Cardiac muscle cell (in vitro differentiated cells and primary cell): ENCODE results near the gene TTC17. TPM values are rescaled to one million over a fixed set of nuclear protein-coding genes. Genes with fewer than 3 reads are reported as not detected.
"Not testable (repeated sequence)": the region's sequence is repeated elsewhere in the genome, so short reads cannot be mapped to it uniquely, and the experiment has no call there.

Source experiments
- DNase-seq, 2 donors: peaks; one replicate each; pipeline versions ENCODE4 v3.0.0 to v3.0.0-alpha.2; 2010 to 2017; ENCODE audit warnings: low read depth in 1 of 2, low spot score in 1 of 2
- H3K27ac ChIP-seq: fragments of 200-600 bp; sonication (generic); 2 replicates; pipeline ENCODE4 v1.5.1; 2016
- H3K27me3 ChIP-seq: fragments of 200-600 bp; sonication (generic); 2 replicates; pipeline ENCODE4 v1.6.0; 2016; ENCODE audit warnings: control low read depth
- H3K36me3 ChIP-seq: fragments of 200-600 bp; sonication (generic); 2 replicates; pipeline ENCODE4 v1.5.1; 2016; ENCODE audit warnings: control low read depth
- H3K4me1 ChIP-seq: fragments of 200-600 bp; sonication (generic); 2 replicates; pipeline ENCODE4 v1.8.1; 2017; ENCODE audit warnings: low read depth, mild to moderate bottlenecking, mixed run types
- H3K4me3 ChIP-seq: fragments of 200-600 bp; sonication (generic); 2 replicates; pipeline ENCODE4 v1.5.1; 2016; ENCODE audit warnings: mild to moderate bottlenecking
- H3K9me3 ChIP-seq: fragments of 200-600 bp; sonication (generic); 2 replicates; pipeline ENCODE4 v1.5.1; 2017; ENCODE audit warnings: low read depth, mild to moderate bottlenecking, control low read depth
- polyA plus RNA-seq: library from polyadenylated mRNA; unstranded; fragments of >200 nt; fragmentation: Nextera tagmentation; extraction: Ambion mirVana; gene quantifications from 2 replicates; pipeline ENCODE4 v1.2.1, GENCODE V29; 2016
- total RNA-seq: library from RNA; depleted of rRNA; stranded (reverse); fragments of >200 nt; gene quantifications from 2 replicates; pipeline ENCODE4 v1.2.3, GENCODE V29; 2016
- TF ChIP-seq, protein P1 (sequence below): IDR thresholded peaks from 2 replicates; pipeline ENCODE4 v1.5.1; 2012; ENCODE audit warnings: low read depth, mild to moderate bottlenecking, low read length

Gene TTC17
- total and polyA plus RNA-seq, 2 experiments from 2014 or later = 31.7 to 103 TPM

DNA sequence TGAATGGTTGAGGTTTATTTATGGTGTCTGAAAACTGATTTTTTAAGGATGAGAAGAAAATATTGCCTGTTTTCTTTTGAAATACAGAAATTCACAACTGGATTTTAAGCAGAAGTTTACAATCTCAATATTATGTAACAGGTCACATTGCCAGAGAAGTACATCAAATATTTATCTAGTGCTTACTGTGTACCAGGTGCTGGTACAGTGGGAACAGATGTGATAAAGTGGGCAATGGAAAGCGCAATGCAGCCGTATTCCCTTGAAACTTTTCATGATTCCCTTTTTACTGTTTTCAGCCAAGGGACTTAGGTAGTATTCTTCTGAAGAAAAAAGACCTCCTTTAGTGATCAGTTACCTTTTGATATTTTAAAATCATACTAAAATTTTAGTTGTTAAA lies 49.6 kb downstream of the TTC17 start:
- peaks cover 61% of the 10 kb centered on the region for H3K36me3 ChIP-seq
- no peaks in the 10 kb centered on the region for H3K4me1 ChIP-seq
- TF ChIP-seq, protein P1, sequence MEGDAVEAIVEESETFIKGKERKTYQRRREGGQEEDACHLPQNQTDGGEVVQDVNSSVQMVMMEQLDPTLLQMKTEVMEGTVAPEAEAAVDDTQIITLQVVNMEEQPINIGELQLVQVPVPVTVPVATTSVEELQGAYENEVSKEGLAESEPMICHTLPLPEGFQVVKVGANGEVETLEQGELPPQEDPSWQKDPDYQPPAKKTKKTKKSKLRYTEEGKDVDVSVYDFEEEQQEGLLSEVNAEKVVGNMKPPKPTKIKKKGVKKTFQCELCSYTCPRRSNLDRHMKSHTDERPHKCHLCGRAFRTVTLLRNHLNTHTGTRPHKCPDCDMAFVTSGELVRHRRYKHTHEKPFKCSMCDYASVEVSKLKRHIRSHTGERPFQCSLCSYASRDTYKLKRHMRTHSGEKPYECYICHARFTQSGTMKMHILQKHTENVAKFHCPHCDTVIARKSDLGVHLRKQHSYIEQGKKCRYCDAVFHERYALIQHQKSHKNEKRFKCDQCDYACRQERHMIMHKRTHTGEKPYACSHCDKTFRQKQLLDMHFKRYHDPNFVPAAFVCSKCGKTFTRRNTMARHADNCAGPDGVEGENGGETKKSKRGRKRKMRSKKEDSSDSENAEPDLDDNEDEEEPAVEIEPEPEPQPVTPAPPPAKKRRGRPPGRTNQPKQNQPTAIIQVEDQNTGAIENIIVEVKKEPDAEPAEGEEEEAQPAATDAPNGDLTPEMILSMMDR = no peak
- no peaks in the 10 kb centered on the region for H3K27me3 ChIP-seq
- DNase-seq = no peak
- no peak overlapping the region for H3K4me3 ChIP-seq
- H3K9me3 ChIP-seq = no peaks in the 10 kb centered on the region
- no peak overlapping the region for H3K27ac ChIP-seq

DNA sequence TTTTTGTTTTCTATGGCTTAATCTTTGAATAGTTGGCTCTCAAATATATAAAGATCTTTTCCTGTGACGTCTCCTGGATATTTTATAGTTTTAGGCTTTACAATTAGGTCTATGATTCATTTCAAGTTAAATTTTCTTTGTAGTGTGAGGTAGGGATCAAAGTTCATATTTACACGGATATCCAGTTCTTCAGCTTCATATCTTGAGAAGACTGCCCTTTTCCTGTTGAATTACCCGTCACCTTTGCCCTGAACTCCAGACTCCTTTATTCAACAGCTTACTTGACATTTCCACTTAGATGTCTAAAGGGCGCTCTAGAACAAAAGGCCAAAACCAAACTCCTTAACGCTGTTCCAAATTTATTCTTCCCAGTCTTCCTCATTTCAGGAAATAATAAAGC lies 51.7 kb downstream of the TTC17 start:
- Histone ChIP-seq H3K27me3 (no peaks in the 10 kb centered on the region), H3K9me3 (no peaks in the 10 kb centered on the region), H3K4me1 (no peaks in the 10 kb centered on the region), H3K4me3 (no peak overlapping the region), H3K36me3 (peaks cover 61% of the 10 kb centered on the region), H3K27ac (no peak overlapping the region)
- TF ChIP-seq, protein P1 = no peak
- DNase-seq = no peak

DNA sequence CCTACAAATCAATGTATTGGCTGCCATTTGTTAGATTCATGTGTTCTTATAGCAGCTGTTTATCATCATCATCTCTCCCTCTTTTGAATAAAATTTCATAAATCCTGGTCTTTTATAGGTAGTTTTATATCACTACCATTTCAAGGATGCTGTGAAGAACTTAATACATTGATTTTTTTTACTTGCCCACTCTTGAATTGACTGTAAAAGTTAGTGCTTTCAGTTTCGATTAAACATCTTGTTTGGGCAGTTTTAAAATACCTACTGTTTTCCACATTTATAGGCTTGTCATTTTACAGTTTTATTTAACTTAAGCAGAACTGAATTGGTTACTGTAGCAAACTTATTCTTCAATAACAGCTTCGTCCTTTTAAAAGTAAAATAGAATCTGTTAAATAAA lies 59.5 kb downstream of the TTC17 start:
- Histone ChIP-seq H3K36me3 (peaks cover 31% of the 10 kb centered on the region), H3K27ac (no peak overlapping the region), H3K4me1 (no peaks in the 10 kb centered on the region), H3K27me3 (no peaks in the 10 kb centered on the region), H3K9me3 (no peaks in the 10 kb centered on the region), H3K4me3 (no peak overlapping the region)
- TF ChIP-seq, protein P1 = no peak
- DNase-seq = no peak

DNA sequence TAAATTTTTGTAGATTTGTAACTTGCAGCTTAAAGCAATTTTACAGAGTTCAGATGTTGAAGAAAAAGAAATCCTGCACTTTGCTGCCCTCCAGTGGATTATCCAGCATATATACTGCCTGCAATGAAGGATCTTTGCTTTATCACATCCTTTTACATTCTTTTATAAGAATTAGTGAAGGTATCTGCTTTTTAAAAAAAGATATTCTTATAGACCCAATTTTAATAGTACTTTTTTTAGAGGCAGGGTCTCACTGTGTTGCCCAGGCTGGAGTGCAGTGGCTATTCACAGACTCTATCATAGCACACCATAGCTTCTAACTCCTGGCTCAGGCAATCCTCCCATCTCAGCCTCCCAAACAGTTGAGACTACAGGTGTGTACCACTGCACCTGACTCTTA lies 60.7 kb downstream of the TTC17 start:
- no peak overlapping the region for H3K4me3 ChIP-seq
- no peaks in the 10 kb centered on the region for H3K4me1 ChIP-seq
- H3K27me3 ChIP-seq = no peaks in the 10 kb centered on the region
- H3K36me3 ChIP-seq = peaks cover 26% of the 10 kb centered on the region
- TF ChIP-seq, protein P1 = peak; percentile 68
- H3K27ac ChIP-seq = no peak overlapping the region
- peak; percentile 50 to 60 for DNase-seq
- H3K9me3 ChIP-seq = no peaks in the 10 kb centered on the region

DNA sequence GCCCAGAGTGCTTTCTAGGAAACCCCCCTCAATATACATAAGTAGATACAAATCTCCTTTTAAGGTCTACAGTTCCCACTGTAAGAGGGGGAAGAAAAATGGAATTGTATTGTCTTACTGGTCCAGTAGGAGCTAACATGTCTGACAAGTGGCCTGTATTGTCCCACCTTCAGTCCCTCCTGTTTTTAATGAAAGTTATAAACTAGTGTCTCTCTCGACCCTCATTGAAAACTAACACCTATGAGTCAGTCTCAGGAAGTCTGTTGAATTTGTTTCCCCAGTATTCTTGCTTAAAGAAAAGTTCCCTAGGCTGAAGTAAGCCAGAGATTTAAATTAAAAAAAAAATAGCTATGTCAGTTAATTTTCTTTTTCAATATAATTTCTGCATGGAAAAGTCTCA lies 69.3 kb downstream of the TTC17 start:
- TF ChIP-seq, protein P1 = no peak
- no peaks in the 10 kb centered on the region for H3K9me3 ChIP-seq
- no peak overlapping the region for H3K4me3 ChIP-seq

DNA sequence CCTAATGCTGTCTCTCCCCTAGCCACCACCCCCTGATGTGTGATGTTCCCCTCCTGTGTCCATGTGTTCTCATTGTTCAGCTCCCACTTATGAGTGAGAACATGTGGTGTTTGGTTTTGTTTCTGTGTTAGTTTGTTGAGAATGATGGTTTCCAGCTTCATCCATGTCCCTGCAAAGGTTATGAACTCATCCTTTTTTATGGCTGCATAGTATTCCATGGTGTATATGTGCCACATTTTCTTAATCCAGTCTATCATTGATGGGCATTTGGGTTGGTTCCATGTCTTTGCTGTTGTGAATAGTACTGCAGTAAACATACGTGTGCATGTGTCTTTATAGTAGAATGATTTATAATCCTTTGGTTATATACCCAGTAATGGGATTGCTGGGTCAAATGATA lies 72.2 kb downstream of the TTC17 start:
- H3K4me3 ChIP-seq, H3K27me3 ChIP-seq, DNase-seq, H3K4me1 ChIP-seq, H3K27ac ChIP-seq, H3K9me3 ChIP-seq, H3K36me3 ChIP-seq: not testable (repeated sequence)

More for the DNA sequence above, 69.3 kb downstream of the TTC17 start:
- H3K36me3 ChIP-seq = peaks cover 13% of the 10 kb centered on the region
- no peak overlapping the region for H3K27ac ChIP-seq
- no peaks in the 10 kb centered on the region for H3K4me1 ChIP-seq
- no peaks in the 10 kb centered on the region for H3K27me3 ChIP-seq
- DNase-seq = no peak
